ENCODE measurements around the gene AMOTL1.

The AMOTL1 gene

GRCh38 chr11:94861306-94861845 is 93.2 kb downstream of the AMOTL1 start:
- no peak for DNase-seq

- no peak for DNase-seq
Observed at GRCh38 chr11:94862926-94863880, 95.0 kb downstream of the AMOTL1 start.

GRCh38 chr11:94864506-94865045 is 96.4 kb downstream of the AMOTL1 start:
- DNase-seq: no peak

- DNase-seq: no peak
Observed at GRCh38 chr11:94866231-94866822, 98.2 kb downstream of the AMOTL1 start.

- no peak for DNase-seq
Observed at GRCh38 chr11:94866936-94867795, 99.0 kb downstream of the AMOTL1 start.

GRCh38 chr11:94868468-94868867 is 100.3 kb downstream of the AMOTL1 start:
- no peak for DNase-seq

- no peak for DNase-seq
Observed at GRCh38 chr11:94869186-94869585, 101.0 kb downstream of the AMOTL1 start.

GRCh38 chr11:94870422-94870821 is 102.3 kb downstream of the AMOTL1 start:
- DNase-seq: no peak

GRCh38 chr11:94871491-94872185 is 103.5 kb downstream of the AMOTL1 start:
- DNase-seq: no peak

- no peak for DNase-seq
Observed at GRCh38 chr11:94873916-94874540, 105.9 kb downstream of the AMOTL1 start.

- DNase-seq: no peak
Observed at GRCh38 chr11:94876222-94876621, 108.1 kb downstream of the AMOTL1 start.

GRCh38 chr11:94876645-94877442 is 108.7 kb downstream of the AMOTL1 start:
- DNase-seq: peak; percentile 19

- DNase-seq: no peak
Observed at GRCh38 chr11:94877443-94878200, 109.5 kb downstream of the AMOTL1 start.

- no peak for DNase-seq
Observed at GRCh38 chr11:94879006-94879405, 110.8 kb downstream of the AMOTL1 start.

GRCh38 chr11:94880216-94880615 is 112.1 kb downstream of the AMOTL1 start:
- DNase-seq: no peak

GRCh38 chr11:94882931-94883330 is 114.8 kb downstream of the AMOTL1 start:
- no peak for DNase-seq

- no peak for DNase-seq
Observed at GRCh38 chr11:94883878-94884277, 115.7 kb downstream of the AMOTL1 start.

GRCh38 chr11:94884376-94884775 is 116.2 kb downstream of the AMOTL1 start:
- DNase-seq: no peak

- no peak for DNase-seq
Observed at GRCh38 chr11:94885133-94885532, 117.0 kb downstream of the AMOTL1 start.

GRCh38 chr11:94885581-94885980 is 117.4 kb downstream of the AMOTL1 start:
- no peak for DNase-seq
